NCI-H1092 (cell line): ENCODE data around the gene ABCA1.
A peak's percentile ranks its signal among the peaks of the same experiment; 100 is the strongest.
"Not testable (repeated sequence)": the region's sequence is repeated elsewhere in the genome, so short reads cannot be mapped to it uniquely, and the experiment has no call there.

Source experiments
- DNase-seq: peaks from one replicate; lab custom pipeline; 2025; lab: John Stamatoyannopoulos, UW

Gene ABCA1

DNA sequence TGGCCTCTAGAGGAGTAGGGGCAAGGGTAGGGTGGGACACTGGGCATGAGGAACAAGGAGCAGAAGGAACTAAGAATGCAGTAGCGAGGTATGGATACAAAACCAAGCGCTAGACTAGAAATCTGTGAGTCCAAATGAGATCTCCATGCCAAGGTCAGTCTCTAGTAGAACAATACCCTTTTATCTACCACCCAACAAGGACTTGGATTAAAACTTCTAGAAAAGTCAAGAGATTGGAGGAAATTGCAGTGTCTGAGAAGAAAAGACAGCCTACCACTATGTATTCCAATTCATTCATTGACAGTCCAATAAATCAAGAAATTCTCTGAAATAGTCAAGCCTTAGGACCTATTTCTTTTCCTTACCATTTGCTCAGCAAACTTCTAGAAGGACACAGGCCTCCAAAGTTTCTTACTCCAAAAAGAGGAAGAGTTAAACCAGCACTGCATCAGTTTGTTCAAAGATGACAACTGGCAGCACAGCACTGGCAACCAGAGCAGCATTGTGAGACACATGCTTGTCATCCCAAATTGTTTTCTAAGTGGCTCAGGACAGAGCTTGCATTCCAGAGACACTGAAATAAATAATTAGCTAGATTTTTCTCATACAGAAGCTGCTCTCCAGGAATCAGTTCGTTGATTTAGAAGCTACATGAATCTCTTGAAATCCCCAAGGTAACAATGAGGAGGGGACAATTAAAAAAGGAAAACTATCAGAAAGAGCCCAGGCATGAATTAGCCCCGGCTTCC is 22.6 kb downstream of the ABCA1 start:
- no peak for DNase-seq

DNA sequence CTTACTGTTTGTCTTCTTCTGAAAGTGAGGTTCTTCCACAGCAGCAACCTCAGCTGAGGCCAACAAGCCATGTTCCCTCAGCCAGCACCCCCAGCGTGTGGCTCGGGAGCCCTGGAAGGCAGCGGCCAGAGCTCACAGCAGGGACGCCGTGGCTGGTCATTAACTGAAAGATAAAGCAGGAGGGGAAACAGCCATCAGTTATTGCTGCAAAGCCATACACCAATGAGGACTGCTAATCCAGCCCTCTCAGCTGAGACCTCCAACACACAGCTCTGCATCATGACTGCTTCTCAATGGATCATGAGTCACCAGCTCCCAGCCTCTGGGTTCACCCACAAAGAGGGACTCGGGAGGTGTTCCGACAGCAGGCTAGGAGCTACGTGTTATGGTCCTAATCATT is 24.3 kb downstream of the ABCA1 start:
- DNase-seq = no peak

GRCh38 chr9:104900871-104901270 is 27.1 kb downstream of the ABCA1 start:
- DNase-seq = no peak

DNA sequence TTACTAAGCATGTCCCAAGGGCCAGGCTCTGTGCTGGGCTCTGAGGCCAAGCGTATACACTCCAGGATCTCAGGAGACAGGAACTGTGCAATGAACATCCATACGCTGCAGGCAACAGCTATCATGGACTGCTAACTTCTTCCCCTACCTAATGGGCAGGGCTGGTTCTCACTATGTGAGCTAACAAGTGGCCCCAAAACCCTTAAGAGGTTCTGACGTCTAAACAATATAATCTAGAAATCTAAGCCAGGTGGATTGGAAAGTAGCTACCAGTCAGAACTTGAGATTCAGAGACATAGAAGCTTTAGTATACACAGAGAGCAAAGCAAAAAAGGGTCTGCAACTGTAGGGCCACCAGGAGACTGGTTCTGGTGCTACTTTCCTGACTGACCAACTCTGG is 27.6 kb downstream of the ABCA1 start:
- DNase-seq = no peak

- DNase-seq = no peak
Measured at GRCh38 chr9:104899759-104900247, 28.2 kb downstream of the ABCA1 start.

DNA sequence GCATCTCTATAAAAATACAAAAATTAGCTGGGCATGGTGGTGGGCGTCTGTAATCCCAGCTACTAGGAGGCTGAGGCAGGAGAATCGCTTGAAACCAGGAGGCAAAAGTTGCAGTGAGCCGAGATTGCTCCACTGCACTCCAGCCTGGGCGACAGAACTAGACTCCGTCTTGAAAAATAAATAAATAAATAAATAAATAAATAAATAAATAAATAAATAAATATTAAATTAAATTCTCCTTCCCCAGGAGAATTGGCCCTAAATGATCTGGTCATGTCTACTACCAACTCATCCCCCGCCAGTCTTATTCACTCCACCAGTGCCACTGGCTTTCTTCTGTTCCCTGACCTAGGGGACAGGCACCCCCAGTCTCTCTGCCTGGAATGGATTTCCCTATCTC is 29.6 kb downstream of the ABCA1 start:
- DNase-seq = not testable (repeated sequence)

- DNase-seq = no peak
Measured at GRCh38 chr9:104896131-104896530, 31.8 kb downstream of the ABCA1 start.

DNA sequence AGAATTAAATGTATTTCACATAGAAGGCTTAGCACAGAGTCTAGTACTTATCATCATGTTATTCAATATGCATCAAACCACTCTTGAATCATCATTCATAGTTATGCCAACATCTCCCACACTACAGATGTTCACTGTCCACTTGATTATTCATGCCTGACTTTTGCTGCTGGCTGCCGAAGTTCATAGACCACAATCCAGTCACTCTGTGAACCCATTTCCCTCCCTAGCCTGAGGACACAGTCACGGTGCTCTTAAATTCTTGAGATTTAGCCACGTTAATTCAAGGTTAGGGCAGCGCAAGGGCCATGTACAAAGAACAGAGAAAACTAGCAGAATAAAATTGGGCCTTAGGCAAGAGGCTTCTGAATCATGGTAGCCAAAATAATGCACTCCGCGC is 32.4 kb downstream of the ABCA1 start:
- no peak for DNase-seq

DNA sequence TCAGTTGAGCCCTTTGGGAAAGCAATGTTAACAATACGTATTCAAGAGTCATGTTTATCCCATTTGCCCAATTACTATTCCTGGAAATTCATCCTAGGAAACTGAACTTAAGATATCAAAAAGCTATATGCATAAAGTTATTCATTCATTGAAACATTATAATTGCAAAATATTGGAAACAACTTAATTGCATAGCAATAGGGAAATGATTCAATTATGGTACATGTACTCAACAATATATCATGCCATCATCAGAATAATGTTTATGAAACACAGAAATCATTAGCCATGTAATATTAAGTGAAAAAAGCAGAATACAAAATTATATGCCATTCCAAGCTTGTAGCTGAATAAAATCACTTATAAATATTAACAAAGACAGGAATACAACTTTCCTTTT is 35.3 kb downstream of the ABCA1 start:
- no peak for DNase-seq

- DNase-seq = no peak
Measured at GRCh38 chr9:104890433-104890770, 37.6 kb downstream of the ABCA1 start.

DNA sequence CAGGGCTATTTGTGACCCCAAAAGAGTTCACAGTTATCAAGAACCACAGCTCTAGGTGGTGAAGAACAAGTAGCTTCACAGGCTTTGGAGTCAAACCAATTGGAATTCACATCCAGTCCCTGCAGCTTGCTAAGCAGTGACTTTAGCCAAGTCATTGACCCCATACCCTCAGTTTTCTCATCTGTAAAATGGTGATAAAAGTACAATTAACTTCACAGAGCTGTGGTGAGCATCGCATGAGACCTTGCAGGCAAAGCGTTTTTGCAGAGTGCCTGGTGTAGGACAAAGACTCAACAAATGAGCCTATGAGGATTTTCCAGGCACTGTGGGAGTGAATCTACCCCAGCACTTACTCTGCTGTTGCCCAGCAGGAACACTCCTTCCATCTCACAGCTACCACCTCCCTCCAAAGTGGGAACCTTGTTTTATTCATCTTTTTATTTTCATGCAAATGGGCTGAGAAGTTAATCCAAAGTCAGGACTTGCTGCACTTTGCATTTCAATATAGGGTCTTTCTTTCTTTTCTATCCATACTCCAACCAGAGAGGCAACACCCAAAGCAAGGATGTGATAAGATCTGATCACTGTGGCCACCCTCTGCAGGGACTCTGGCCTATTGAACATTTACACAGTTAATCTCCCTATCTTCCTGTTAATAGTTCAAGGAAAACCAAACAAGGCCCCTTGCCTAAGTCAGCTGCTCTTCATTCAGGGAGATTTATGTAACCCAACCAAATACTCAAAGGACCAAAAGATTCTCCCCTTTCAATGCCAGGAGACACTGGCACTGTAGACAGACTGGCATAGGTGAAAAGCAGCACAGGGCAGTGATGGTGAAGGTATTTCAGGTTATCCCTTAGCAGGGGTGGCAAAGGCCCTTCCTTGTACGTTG is 41.9 kb downstream of the ABCA1 start:
- DNase-seq = no peak

DNA sequence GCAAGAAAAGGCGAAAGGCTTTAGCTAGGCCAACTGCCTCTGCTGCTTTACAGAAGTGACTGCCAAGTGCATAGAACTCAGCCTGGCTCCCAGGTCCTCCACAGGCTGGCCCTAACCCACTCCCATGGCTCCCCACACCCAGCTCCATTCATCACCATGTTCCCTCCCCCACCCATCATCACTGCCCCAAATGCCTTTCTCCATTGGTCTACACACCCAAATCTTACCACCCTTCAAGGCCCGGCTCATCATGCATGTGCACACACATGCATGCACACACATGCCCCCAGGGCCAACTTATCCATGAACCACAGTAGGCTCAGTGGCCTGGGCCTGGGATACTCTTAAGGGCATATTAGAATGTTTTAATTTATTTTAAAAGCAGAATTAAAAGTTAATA is 44.8 kb downstream of the ABCA1 start:
- DNase-seq = no peak

DNA sequence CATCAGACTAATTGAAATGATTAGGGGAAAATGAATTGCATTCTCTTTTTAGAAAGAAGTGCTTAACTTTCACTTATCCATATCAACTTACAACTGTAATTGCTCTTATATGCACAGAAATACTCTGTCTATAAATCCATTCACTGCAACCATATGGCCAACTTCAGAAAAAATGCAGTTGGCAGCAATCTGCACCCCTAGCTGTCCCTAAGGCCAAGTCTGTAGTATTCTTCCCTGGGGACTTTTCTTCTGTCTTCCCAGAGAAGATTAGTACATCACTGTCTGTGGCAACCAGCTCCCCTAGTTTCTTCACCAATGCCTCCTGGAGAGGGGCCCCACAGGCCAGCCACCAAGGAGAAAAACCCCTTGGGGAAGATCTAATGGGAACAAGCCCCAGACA is 45.4 kb downstream of the ABCA1 start:
- DNase-seq = no peak

DNA sequence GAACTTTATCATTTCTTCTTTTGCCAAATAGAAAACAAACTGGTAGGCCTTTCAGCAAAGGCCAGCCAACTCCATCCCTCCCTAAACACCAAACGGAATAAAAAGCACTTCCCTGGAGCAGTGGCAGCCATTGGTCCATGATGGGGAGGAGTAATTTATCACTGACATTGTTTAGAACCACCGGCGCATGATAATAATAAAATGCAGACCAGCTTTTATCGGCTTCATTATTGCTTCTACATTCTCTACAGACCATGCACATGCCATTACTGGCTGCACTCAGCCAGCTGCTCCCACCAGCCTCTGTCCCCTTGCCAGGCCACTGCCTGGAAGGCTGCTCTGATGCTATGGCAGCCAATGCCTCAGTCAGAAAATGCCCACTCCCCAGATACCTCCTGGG is 45.9 kb downstream of the ABCA1 start:
- peak; percentile 14 for DNase-seq

DNA sequence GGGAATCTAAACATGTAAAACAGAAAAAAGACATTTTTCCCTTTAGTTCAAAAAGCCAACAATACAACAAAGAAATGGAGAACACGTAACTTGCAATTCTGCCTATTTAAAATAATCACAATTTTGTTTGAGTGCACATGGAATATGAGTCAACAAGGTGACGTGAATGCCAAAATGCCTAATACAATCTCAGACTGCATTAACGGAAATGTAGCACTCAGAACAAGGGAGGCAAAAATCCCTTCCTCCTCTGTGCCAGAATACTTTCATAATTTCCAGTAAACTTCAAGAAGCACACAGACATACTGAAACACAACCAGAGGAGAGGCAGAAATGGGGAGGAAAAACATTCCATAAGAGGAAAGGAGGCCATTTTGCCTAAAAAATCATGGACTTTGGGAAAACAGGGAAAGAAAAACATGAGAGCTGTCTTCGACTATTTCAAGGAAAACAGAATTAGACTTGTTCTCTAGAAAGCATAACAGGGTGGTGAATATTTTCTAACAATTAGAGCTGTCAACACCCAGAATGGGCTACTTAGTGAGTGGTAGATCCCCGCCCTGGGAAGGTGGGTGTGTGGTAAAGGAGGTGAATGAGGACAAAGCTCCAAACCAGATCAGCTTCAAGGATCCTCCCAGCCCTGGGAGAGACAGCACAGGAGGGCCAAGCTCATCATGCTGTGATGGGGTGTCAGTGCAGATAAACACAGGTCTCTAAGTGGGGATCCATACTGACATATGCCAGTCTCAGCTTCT is 48.2 kb downstream of the ABCA1 start:
- DNase-seq = no peak

DNA sequence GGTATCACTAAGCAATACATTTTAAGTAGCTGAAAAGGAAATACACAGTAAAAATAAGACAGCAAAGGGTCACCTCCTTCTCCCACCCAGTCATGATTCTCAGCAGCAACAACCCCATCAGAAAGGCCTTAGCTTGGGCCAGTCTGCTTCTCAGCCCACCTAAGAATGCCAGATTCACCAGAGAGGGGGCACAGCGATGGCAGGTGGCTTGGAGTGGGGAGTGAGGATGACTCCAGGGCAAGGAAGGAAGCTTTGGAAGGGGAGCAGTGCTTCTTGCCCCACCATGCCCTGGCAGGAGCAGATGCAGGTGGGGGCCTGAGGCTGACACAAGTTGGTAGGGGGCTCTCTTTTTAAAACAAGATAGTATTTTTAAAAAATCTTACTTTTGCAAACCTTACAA is 51.4 kb downstream of the ABCA1 start:
- no peak for DNase-seq

GRCh38 chr9:104875897-104876296 is 52.1 kb downstream of the ABCA1 start:
- DNase-seq = no peak

DNA sequence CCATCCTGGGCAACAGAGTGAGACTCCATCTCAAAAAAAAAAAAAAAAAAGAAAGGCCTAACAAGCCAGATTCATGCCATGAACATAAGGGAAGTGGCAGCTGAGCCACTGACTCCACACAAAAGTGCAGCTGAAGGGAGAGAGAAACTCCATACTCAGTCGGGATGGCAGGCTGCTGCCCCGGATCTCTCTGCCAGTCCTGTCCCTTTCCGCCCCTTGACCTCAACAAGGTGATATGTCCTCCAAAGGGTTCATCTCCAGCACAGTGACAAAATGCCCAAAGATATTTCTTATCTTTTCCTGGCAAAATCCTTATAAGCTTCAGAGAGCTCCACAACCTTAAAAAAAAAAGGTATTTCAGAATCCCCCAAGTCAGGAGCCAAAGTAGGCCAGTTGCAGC is 52.6 kb downstream of the ABCA1 start:
- no peak for DNase-seq

GRCh38 chr9:104873489-104873850 is 54.5 kb downstream of the ABCA1 start:
- DNase-seq = no peak

GRCh38 chr9:104872656-104873488 is 55.1 kb downstream of the ABCA1 start:
- DNase-seq = no peak

GRCh38 chr9:104871961-104872527 is 55.9 kb downstream of the ABCA1 start:
- no peak for DNase-seq
